ENCODE results near the gene ZNF248. TPM values are rescaled to one million over a fixed set of nuclear protein-coding genes. Genes with fewer than 3 reads are reported as not detected.

The ZNF248 gene
- total and polyA plus RNA-seq, 9 of the 15 experiments (the other 6 are each of a cell fraction or from before 2014, with no cell fraction given) = 4.5 to 16.5 (median 10.2) TPM

- TF ChIP-seq POLR2B (IDR thresholded peaks at IDR 0.05; ENCODE audit: low read depth, partially characterized antibody) (peak; percentile 97), FIP1L1 (IDR thresholded peaks at IDR 0.05; ENCODE audit: low read depth, low read length, poor library complexity, severe bottlenecking) (peak; percentile 91), ZNF217 (CRISPR knock-in tag; IDR thresholded peaks at IDR 0.05) (no peak), ZNF766 (CRISPR knock-in tag; conservative IDR thresholded peaks at IDR 0.05) (no peak), TBL1XR1 (IDR thresholded peaks at IDR 0.05; ENCODE audit: low read length in 2 of 2) (0 out of 4 replicates have a peak, but pooled peaks of 1 of the 2 experiments have one; percentile 27), ZNF253 (CRISPR knock-in tag; conservative IDR thresholded peaks at IDR 0.05) (no peak), TARDBP (IDR thresholded peaks at IDR 0.05) (no peak; the same call in 1 of the 2 replicates), CC2D1A (IDR thresholded peaks at IDR 0.05) (no peak), ZNF324 (CRISPR knock-in tag; IDR thresholded peaks at IDR 0.05) (no peak), CHD2 (IDR thresholded peaks at IDR 0.05; ENCODE audit: low read depth, low read length) (peak; percentile 19; the same call in 1 of the 2 replicates), MLX (CRISPR knock-in tag; conservative IDR thresholded peaks at IDR 0.05) (0 out of 4 replicates have a peak, but pooled peaks of 1 of the 2 experiments have one; percentile 36), SPI1 (IDR thresholded peaks at IDR 0.05; ENCODE audit: borderline replicate concordance, low read depth, low read length) (peak; percentile 63; the same call in 1 of the 2 replicates), ZNF780A (CRISPR knock-in tag; IDR thresholded peaks at IDR 0.05) (no peak), NCOA2 (IDR thresholded peaks at IDR 0.05; ENCODE audit: partially characterized antibody in 2 of 2) (no peak), ZNF277 (CRISPR knock-in tag; IDR thresholded peaks at IDR 0.05; ENCODE audit: borderline replicate concordance) (no peak), ZNF655 (CRISPR knock-in tag; IDR thresholded peaks at IDR 0.05) (no peak), THAP7 (CRISPR knock-in tag; IDR thresholded peaks at IDR 0.05) (no peak), ESRRB (CRISPR knock-in tag; IDR thresholded peaks at IDR 0.05; ENCODE audit: borderline replicate concordance) (no peak), EP400 (IDR thresholded peaks at IDR 0.05) (peak; percentile 69; the same call in 1 of the 2 replicates), ZNF146 (CRISPR knock-in tag; IDR thresholded peaks at IDR 0.05; ENCODE audit: unreplicated experiment) (no peak), PCBP2 (IDR thresholded peaks at IDR 0.05; ENCODE audit: low read depth, low read length, poor library complexity, severe bottlenecking) (no peak)
Measured at GRCh38 chr10:37857287-37858211, at the start of gene ZNF248 (continued).
